ENCODE measurements around the gene CALCOCO1.

DNA sequence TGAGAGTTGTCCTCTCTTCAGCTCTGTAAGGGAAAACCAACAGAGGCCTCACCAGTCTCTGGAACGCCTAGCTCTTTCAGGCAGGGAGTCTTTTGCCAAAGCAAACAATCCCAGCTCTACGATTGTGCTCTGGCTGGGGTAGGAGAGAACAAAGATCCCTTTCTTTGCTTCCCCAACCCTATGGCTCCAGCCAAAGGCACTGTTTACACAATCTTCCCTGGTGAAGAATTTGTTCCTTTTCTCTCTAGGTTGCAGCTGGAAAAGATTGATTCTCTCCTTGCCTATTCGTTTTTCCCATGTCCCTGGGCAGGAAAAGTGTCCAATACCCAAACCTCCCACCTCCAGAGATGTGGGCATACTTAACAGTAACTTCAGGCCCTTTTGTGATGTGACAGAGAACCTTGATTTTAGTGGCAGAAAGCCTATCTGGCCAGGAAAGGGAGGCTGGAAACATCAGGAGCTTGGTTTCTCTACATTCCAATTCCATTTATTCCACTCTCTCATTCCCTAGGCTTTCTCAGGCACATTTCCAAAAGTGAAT is 68.2 kb downstream of the CALCOCO1 start:
- TF ChIP-seq POLR2A (IDR thresholded peaks at IDR 0.05) (no peak), POLR2AphosphoS5 (IDR thresholded peaks at IDR 0.05) (peak in 2 of 4 donors; percentile 7 to 21)

All from sigmoid colon (tissue), 4 donors.